ENCODE measurements around the gene RBFOX1.

Gene RBFOX1

DNA sequence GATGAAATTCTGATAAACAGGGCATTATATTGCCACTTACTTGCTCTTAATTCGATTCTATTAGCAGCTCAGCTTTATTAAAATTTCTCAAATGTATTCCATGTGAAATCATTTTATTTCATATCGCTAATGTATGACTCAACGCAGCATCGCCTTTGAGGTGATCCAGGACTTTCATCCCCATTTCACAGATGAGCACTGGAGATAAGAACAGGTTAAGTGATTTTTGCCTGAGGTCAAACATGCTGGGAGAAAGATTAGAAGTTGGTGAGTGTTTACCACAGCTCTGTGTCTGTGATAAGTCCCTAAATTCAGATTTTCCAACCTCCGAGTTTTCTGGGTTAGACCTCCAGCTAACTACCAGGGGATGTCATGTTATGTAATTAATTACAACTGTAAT is 43.6 kb downstream of the RBFOX1 start:
- DNase-seq: no peak

DNA sequence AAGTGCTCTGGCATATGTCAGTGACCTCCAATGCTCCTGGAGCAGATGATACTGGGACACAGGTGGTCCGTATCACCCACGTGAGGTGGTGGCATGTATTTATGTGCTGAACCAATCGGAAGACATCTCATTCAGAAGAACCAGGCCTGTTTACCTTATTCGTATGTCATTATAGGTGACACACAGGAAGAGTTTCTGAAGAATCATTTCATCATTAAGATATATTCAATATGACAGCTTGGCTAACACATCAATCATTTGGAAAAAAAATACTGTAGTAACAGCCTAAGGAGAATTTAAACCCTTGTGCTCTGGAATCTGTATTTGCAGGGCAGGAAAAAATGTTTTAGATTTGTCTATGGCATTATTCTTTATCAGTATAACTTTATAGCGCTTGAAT is 44.6 kb downstream of the RBFOX1 start:
- DNase-seq: no peak

DNA sequence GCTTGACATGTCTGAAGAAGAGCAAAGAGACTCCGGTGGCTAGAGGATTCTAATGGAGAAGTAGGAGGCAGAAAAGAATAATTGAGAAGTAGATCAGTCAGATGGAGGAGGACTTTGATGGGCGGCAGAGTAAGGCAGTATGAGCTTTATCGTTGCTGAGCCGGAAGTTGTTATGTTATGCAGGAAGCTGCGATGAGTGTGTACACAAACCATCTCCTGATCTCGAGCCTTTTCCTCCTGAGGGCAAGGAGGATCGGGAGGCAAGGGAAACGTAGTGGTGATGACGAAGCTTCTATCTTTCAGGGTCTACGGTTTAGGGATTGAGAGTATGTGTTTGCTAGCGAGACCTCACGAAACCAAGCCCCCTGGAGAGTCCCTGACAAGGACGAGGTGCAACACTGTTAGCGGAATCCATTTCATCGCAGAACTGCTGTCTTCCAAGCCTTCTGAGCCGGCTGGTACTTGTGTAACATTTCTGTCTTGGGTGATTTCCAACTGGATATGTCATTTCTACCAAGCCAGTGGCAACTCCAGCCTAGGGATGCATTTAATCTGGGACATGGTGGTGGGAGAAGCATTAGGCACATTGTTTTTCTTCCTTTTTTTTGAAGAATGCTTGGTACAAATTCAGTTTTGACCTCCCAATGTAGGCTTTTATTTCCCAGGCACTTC is 45.5 kb downstream of the RBFOX1 start:
- DNase-seq: no peak

DNA sequence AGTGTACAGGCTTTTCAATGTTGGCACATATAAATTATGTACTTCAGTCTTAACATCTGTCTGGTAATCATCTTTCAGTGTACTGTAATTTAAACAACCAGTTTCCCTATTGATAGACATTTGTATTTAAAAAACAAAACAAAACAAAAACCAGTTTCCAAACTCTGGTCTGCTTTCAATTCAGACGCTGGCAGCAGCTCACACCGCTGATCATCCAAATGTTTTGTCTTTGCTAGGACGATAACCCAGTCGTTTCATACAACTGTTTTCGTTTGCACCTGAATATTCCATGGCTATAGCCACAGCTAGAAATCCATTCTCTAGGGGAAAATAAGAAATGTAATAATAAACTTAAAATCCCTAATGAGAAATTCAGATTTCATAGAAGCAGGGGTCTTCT is 47.8 kb downstream of the RBFOX1 start:
- DNase-seq: no peak

DNA sequence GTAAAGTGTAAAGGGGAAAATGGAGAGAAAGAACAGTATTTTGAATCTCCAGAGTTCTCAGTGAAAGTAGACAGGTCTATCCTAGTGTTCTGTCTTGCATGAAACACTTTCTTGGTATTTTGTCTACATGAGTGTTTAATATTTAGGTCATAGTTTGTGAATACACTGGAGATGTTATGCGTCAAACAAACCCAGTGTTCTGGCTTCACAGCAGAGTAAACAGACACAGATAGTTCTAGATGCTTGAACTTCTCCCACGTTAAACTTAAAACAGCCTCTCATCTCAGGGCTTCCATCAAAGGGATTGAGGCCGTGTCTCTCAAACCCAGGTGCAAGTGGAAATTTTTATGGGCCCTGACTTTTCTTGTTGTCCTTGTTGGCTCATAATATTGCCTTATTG is 48.3 kb downstream of the RBFOX1 start:
- DNase-seq: no peak

DNA sequence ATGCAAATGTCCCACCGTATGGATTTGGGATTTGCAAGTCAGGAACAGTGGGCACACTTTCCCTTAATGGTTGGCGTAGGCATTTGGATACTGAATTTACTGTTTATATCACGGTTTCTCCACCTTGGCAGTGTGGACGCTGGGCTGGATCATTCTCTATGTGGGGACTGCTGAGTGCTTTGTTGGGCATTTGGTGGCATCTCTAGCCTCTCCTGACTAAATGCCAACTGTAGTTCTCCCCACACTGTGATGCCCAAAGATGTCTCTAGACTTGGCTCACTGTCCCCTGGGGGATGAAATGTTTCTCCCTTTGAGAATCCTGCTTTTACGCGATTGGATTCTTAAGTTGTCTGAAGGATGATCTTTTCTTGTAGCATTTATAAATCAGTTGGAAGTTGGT is 49.0 kb downstream of the RBFOX1 start:
- no peak for DNase-seq

DNA sequence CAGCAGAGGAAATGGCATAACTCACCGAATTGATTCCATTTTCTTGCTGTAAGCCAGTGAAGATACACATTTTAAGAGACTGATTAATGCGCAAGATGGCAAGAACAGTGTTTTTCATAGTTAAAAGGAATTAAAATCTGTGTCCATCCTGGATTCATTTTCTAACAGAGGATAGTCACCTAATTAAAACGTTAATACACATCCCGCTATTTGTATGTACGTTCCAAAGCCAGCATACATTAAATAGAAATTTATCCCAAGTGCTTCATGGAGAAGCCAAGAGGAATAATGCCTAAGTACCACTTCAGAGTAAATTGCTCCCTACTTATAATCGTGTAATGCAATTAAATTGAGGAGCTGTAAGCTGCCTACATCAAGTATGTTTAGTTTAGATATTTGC is 49.9 kb downstream of the RBFOX1 start:
- DNase-seq: no peak

DNA sequence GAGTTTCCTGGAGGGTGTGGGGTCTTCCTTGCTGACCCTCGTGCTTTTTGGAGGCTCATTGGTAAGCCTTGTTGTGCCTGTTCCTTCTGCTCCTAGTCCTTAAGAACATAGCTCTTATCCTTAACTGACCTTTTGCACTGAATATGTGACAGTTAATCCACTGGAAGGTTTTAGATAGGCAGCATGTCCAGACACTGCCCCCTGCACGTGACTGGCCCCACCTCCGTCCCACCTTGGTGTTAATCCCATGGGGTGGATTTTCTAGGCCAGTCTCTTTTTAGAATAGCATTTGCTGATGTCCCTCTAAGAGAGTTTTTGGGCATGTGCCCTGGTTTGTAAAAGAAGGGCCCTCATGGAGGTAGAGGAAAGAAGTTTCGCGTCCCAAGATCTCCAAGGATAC is 58.3 kb downstream of the RBFOX1 start:
- no peak for DNase-seq

DNA sequence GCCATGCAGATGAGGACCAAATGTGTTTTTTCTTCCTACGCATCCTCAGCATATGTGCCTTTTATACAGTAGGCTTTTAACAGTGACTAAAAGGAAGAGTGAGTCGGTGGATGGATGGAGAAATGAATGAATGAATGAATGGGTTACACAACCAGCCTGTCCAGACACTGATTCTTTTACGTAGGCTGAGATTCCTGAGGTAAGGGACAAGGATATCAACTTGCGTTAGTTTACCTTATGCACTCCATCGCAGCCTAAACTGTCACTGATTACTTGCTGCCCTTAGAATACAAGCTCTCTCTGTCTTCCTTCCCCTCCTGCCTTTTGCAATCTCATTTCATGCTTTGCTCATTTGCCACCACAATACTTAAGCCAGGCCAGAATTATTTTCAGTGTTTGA is 59.0 kb downstream of the RBFOX1 start:
- no peak for DNase-seq

DNA sequence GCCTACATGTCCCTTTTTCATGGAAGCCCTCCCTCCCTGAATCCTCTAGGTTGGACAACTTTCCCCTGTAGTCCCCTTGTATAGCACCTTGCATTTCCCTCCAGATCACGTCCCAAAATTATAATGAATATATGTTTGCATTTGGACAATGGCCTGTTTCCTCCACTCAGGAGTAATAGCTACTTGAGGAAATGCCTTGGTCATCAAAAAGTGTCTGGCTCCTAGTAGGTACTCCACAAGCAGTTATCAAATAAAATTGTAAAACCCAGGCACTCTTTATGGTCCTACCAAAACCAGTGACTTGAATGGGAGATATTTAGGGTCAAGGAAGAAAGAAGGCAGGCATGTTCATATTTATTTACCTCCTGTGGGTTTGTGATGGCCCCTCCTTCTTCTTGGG is 59.6 kb downstream of the RBFOX1 start:
- no peak for DNase-seq

DNA sequence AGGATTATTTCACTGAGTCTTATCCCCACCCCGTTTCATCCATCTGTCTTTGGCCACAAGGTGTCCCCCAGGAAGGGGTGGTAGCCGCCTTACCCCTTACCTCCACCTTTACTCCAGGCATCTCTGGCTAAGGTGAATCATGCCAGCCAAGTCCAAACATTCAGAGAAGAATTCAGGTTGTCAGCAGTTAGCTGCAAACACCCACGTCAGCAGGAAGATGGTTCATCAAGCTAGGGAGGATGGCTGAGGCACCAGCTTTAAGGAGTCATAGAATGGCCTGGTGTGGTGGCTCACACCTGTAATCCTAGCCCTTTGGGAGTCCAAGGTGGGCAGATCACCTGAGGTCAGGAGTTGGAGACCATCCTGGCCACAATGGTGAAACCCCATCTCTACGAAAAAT is 61.0 kb downstream of the RBFOX1 start:
- no peak for DNase-seq

DNA sequence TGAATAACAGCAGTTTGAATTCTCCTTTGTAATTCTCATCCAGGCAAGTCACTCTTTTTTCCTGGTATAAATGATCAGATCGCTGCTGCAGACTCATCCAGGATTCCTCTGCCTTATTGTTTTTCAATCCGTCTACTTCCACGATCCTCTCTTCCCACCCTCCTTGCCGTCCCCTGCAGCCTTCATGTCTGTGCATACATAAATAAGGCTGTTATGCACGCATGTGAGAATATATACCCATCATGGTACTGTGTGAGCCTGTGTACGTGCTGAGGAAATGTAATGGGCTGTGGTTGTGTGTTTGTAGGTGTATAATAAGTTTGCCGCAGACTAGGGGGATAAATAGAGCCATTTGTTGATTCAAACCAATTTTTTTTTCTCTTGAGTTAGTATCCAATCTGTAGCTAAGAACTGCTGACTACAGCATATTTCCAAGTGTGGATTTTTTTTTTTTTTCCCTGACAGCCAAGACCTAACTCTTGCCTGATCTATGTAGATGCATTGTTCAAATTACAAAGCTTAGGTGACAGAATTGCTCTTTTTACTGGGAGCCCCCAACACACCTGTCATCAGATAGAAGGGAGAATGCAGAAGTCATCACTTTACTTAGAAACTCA is 62.2 kb downstream of the RBFOX1 start:
- DNase-seq: no peak

DNA sequence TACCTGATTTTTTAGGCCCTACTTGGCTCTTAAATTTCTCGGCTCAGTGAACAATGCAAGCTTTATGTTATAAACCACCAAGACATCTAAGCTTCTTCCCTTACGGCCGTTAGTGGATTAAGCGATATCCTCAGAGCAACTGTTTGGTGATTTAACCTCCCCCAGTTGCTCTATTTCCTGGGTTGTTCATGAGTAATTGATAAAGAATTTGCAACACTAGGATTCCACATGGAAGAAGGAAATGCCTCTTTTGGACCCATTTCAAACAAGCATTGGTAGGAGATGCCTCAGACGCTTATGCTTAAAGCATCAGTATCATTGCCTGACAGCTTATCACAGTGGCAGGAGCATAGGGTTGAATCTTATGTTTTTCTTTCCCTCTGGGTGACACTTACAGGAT is 65.3 kb downstream of the RBFOX1 start:
- no peak for DNase-seq

DNA sequence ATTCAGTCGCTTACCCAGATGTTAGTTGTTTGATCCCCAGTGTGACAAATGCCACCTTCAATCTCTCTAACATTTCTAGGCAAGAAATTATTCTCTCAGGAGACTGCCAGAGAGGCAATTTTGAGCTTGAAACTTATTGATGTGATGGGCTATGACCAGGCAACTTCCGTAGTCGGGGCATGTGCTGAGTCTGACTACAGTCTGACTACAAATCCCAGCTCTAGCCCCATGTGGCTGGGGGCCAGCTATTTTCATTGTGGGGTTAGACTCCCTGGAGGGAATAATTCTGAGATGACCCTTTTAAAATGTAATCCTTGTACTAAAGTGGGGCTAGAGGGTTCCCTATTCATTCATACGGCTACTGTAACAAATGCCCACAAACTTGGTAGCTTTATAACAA is 65.9 kb downstream of the RBFOX1 start:
- no peak for DNase-seq

DNA sequence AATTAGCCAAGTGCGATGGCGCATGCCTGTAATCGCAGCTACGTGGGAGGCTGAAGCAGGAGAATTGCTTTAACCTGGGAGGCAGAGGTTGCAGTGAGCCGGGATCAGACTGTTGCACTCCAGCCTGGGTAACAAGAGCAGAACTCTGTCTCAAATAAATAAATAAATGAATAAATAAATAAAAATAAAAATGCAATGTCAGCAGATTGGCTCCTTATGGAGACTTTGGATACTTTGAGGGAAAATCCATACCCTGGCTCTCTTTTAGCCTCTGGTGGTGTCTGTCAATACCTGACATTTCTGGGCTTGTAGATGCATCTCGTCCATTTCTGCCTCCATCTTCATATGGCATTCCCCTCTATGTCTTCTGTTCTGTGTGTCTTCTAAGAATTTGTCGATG is 66.7 kb downstream of the RBFOX1 start:
- DNase-seq: no peak

DNA sequence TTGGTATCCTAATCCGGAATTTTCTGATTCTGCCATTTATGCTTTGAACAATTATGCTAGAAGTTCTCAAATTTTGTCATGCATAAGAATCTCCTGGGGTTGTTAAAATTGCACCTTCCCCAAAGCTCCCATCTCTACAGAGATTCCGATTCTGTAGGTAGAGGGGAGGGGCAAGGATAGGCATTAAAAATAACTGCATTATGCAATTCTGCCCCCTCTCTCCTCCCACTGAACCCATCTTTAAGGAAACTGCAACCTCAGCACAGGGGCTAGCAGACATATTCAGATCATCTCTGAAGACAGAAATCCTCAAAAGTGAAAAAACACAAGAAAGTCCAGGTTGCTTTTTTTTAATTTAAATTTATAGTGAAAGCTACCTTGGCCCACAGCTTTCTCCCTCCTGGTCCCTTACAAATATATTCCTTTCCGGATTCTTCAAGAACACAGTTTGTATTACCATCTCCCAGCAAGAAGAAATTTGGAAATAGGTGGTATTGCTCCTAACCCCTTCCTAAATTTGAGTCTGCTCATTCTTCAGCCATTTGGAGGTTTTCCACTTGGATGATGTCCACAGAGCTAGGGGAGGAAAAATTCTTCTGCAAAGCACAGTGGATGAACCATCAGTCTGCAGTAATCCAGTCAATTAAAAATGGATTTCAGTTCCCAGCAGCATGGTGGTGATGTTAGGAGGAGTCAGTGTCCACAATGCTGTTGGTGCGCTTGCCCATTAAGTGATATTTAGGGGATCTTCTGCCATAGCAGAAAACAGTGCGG is 67.7 kb downstream of the RBFOX1 start:
- no peak for DNase-seq

DNA sequence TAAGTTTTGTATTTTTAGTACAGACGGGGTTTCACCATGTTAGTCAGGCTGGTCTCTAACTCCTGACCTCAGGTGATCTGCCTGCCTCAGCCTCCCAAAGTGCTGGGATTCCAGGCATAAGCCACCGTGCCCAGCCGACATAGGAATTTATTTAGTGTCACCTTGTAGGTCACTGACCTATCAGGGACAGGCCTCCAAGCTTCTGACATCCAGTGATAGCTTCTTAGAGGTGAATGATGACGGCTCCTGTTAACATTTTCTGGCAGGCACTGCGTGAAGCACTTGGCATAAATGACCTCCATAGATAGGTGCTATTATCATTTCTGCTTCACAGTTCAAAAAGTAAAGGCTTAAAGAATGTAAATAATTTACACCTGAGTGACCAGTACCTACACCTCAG is 71.6 kb downstream of the RBFOX1 start:
- no peak for DNase-seq

DNA sequence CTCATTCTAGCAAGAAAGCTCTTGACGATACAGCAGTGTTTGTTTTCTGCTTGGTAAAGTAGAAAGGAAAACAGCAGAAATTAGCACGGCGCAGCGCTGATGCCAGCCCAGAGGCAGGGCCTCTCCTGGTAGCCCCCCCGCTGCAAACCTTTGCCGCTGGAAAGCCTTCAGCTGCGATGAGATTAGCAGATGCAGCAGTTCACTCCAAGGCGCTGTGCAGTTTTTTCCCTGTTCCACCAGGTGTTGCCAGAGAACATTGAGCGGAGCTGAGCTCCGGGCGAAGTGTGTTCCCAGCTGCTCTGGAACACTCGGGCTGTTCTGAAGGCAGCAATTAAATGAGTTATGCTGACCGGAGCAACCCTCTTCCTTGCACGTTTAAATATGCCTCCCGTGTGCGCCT is 72.5 kb downstream of the RBFOX1 start:
- no peak for DNase-seq

DNA sequence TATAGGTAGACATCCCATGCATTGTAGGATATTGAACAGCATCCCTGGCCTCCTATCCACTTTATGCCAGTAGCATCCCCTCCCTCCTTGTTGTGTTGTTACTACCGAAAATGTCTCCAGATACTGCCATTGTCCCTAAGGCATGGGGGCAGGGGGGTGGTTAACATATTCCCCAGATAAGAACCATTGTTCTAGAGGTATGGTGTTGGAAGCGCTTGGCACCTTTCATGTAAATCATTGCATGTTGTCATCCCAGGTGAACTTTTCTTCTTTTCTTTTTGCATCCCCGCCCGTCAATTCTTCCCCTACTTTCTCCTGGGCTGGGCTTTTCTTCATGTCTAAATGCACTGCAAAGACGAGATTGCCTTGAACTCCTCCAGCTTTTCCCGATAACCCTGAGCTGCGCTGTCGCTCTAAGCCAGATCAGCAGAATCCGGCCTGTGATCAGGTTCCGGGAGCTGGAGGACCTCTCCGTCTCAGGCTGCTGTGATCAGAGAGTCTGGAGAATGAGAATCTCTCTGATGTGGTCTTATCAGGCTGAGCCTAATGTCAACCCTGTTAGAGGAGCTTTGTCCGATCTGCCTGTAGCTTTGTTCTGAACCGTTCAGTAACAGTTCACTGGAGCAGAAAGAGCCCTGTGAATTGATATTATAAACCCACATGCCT is 76.2 kb downstream of the RBFOX1 start:
- no peak for DNase-seq

DNA sequence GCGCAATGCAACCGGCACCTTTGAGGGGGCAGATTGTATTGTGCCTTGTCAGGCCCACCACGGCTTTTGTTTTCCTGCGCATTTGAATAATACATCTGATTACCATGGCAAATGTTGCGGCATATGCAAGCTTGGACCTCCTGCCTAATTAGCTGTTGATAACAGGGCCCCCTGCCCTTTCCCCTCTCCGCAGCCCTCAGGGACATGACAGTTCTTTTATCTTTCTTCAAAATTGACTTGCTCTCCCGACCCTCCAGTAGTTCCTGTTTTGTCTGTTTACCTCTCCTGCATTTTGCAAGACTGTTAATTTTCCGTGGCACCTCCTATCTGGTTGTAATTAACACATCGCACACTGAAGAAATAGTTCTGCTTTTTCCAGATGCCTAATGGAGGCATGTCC is 86.8 kb downstream of the RBFOX1 start:
- DNase-seq: no peak

DNA sequence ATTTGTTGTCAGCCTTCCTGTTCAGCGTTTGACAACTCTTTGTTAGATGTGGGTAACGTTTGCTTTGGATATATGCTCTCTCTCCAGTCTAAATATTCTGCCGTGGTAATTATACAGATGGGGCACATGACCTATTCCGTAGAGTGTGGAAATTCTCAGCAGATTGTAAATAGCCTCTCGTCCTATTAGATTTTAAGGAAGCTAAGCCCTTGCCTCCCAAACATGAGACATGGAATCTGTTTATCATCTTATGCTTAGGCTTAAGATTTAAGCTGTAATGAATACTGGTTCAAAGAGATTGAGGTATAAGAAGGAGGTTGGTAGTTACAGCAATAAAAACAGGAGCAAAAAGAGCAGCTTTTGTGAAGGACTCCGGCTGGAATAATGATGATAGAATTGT is 87.4 kb downstream of the RBFOX1 start:
- no peak for DNase-seq

DNA sequence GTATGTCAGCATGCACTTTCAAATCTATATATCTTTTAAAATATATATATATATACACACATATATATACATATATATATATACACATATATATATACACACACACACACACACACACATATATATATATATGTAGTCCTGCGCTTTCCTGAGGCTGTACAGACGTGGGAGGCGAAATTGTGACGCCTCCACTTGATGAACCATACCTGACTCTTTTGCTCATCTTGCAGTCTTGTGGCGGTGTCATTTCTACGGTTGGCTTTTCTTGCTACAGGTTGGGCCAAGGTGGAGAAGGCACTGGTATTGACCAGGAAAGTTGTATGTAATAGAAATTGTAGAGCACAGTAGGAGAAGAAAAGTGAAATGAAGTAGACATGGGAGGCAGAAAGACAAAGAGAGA is 88.2 kb downstream of the RBFOX1 start:
- DNase-seq: no peak

DNA sequence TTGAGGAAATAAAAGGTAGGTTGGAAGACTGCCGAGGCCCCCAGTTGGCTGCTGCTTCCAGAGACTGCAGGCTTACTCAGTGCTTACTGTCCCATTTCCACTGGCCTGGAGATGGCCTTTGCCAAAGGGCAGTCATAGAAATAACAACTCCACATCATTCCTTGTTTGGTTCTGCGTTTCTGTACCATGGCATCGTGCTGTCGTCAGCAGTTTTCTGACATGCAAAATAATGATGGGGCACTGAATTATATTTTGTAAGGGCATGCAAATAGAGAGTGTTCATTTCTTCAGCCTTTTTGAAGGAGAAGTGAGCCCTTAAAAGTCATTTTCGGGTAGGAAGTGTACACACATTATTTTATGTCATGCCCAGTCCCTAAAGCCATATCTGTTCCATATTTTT is 88.9 kb downstream of the RBFOX1 start:
- DNase-seq: no peak

All from activated CD4-positive, CD25-positive, alpha-beta regulatory T cell (primary cell).